HEK293T (cell line): ENCODE results near the gene ECT2L.

Experiments used
- BHLHE40 ChIP-seq: fragments of 450-650 bp; IDR thresholded peaks from 2 replicates; pipeline ENCODE4 v1.6.1; 2016; ENCODE audit warnings: mild to moderate bottlenecking, moderate library complexity, borderline replicate concordance
- CTBP1 ChIP-seq: fragments of 450-650 bp; IDR thresholded peaks from 2 replicates; pipeline ENCODE4 v1.6.1; 2016; ENCODE audit warnings: borderline replicate concordance
- FOXK2 ChIP-seq: fragments of 450-650 bp; IDR thresholded peaks from 2 replicates; pipeline ENCODE4 v1.6.1; 2016; ENCODE audit warnings: mild to moderate bottlenecking
- HDGF ChIP-seq: fragments of 450-650 bp; IDR thresholded peaks from 2 replicates; pipeline ENCODE4 v1.6.1; 2017; ENCODE audit warnings: antibody characterized with exemption, borderline replicate concordance
- LEF1 ChIP-seq: fragments of 450-650 bp; IDR thresholded peaks from 2 replicates; pipeline ENCODE4 v1.6.1; 2017; ENCODE audit warnings: mild to moderate bottlenecking, borderline replicate concordance
- SP1 ChIP-seq: fragments of 450-650 bp; IDR thresholded peaks from 2 replicates; pipeline ENCODE4 v1.6.1; 2017
- TARDBP ChIP-seq: fragments of 450-650 bp; IDR thresholded peaks from 2 replicates; pipeline ENCODE4 v1.6.1; 2016
- ZNF384 ChIP-seq: fragments of 450-650 bp; IDR thresholded peaks from 2 replicates; pipeline ENCODE4 v1.6.1; 2016
- TF ChIP-seq, protein P1 (sequence below): fragments of 450-650 bp; IDR thresholded peaks from 2 replicates; pipeline ENCODE4 v1.6.1; 2016

GRCh38 chr6:138909975-138910374 lies 114.1 kb downstream of the ECT2L start:
- TF ChIP-seq, protein P1, sequence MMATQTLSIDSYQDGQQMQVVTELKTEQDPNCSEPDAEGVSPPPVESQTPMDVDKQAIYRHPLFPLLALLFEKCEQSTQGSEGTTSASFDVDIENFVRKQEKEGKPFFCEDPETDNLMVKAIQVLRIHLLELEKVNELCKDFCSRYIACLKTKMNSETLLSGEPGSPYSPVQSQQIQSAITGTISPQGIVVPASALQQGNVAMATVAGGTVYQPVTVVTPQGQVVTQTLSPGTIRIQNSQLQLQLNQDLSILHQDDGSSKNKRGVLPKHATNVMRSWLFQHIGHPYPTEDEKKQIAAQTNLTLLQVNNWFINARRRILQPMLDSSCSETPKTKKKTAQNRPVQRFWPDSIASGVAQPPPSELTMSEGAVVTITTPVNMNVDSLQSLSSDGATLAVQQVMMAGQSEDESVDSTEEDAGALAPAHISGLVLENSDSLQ, result no peak
- TF ChIP-seq HDGF, result no peak
- TF ChIP-seq LEF1, result no peak
- TF ChIP-seq CTBP1, result no peak
- TF ChIP-seq SP1, result no peak
- TF ChIP-seq BHLHE40, result no peak
- no peak for TF ChIP-seq TARDBP
- no peak for TF ChIP-seq FOXK2
- TF ChIP-seq ZNF384, result no peak
